ENCODE data around the gene CIZ1. TPM values are rescaled to one million over a fixed set of nuclear protein-coding genes. Genes with fewer than 3 reads are reported as not detected.

CIZ1 gene
- total RNA-seq, 1 donor from 2014 or later, result 85.8 TPM

DNA sequence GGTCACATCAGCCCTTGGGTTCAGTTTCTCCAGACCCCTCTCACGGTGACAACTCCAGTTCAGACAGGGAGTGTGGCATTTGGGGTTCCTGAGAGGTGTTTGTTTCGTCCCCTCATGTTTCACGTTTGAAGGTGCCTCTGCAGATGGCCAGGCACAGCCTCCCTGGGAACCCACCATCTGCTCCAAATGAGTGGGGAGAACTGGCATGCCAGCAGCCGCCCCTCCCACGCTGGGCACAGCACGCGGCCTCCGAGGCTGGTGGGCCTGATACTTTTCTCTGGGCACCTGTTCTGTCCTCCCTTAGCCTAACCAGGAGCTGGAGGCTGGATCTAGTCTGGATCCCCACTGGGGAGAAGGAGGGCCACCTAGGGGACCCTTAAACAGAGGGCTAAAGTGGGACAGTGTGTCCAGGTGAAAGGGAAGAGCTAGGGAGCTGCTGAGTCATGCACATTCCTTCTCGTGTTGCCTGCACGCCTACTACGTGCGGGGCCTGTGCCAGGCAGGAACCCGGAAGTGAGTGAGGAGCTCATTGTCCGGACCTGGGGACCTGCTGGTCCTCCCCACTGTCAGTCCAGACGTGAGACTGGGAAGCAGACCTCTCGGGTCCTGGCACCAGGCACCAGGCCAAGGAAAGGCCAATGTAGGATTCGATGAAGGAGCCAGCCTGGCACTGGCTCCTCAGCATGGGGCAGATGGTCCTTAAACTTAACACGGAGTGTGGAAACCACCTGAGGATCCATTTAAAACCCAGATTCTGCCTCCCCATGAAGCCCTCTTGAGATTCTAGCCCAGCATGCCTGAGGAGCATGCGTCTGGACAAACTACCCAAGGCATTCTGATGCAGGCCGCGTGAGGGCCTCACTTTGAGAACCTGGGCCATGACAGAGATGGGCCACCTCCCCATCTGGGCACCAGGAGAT lies 23.5 kb upstream of the CIZ1 start:
- intact Hi-C loops (cut with DNase I), result no loop called here
- DNase-seq (ENCODE audit: low spot score in 2 of 2), result no peak
- H3K9me3 ChIP-seq, result no peaks in the 10 kb centered on the region
- peaks cover 0 to 2% of the 10 kb centered on the region in 2 donors for H3K4me1 ChIP-seq
- H3K4me3 ChIP-seq, result no peak overlapping the region
- no peaks in the 10 kb centered on the region for H3K36me3 ChIP-seq
- TF ChIP-seq, protein P1, sequence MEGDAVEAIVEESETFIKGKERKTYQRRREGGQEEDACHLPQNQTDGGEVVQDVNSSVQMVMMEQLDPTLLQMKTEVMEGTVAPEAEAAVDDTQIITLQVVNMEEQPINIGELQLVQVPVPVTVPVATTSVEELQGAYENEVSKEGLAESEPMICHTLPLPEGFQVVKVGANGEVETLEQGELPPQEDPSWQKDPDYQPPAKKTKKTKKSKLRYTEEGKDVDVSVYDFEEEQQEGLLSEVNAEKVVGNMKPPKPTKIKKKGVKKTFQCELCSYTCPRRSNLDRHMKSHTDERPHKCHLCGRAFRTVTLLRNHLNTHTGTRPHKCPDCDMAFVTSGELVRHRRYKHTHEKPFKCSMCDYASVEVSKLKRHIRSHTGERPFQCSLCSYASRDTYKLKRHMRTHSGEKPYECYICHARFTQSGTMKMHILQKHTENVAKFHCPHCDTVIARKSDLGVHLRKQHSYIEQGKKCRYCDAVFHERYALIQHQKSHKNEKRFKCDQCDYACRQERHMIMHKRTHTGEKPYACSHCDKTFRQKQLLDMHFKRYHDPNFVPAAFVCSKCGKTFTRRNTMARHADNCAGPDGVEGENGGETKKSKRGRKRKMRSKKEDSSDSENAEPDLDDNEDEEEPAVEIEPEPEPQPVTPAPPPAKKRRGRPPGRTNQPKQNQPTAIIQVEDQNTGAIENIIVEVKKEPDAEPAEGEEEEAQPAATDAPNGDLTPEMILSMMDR (IDR thresholded peaks at IDR 0.05), result no peak
- no peaks in the 10 kb centered on the region for H3K27me3 ChIP-seq
- H3K27ac ChIP-seq, result no peak overlapping the region

- Histone ChIP-seq H3K4me1 (peaks cover 0 to 2% of the 10 kb centered on the region in 2 donors), H3K27ac (no peak overlapping the region), H3K27me3 (no peaks in the 10 kb centered on the region), H3K4me3 (no peak overlapping the region), H3K36me3 (no peaks in the 10 kb centered on the region), H3K9me3 (no peaks in the 10 kb centered on the region)
- DNase-seq (ENCODE audit: low spot score in 2 of 2), result no peak
- intact Hi-C loops (cut with DNase I), result no loop called here
- TF ChIP-seq, protein P1 (IDR thresholded peaks at IDR 0.05), result no peak
Observed at GRCh38 chr9:128213746-128214497, 22.6 kb upstream of the CIZ1 start.

DNA sequence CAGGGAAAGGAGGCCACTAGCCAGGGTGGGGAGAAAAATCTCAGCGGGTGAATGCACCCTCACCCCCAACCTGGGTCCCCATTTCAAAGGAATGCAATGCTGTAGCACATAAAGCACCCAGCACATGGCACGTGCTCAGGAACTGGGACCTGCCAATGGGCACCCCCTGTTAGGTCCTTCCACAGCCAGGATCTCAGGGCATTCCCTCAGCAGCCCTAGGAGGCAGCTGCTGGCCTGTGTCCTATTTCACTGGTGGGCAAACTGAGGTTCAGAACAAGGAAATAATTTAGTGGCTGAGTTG lies 20.6 kb upstream of the CIZ1 start:
- H3K9me3 ChIP-seq, result no peaks in the 10 kb centered on the region
- no peak for DNase-seq (ENCODE audit: low spot score in 2 of 2)
- TF ChIP-seq, protein P1 (IDR thresholded peaks at IDR 0.05), result no peak

GRCh38 chr9:128211186-128211980 lies 20.0 kb upstream of the CIZ1 start:
- TF ChIP-seq, protein P1 (IDR thresholded peaks at IDR 0.05), result no peak
- H3K9me3 ChIP-seq, result no peaks in the 10 kb centered on the region
- H3K36me3 ChIP-seq, result no peaks in the 10 kb centered on the region
- DNase-seq (ENCODE audit: low spot score in 2 of 2), result no peak
- H3K27me3 ChIP-seq, result no peaks in the 10 kb centered on the region
- H3K27ac ChIP-seq, result no peak overlapping the region
- no peaks in the 10 kb centered on the region for H3K4me1 ChIP-seq
- intact Hi-C loops (cut with DNase I), result no loop called here
- no peak overlapping the region for H3K4me3 ChIP-seq

More for the DNA sequence above, 20.6 kb upstream of the CIZ1 start:
- Histone ChIP-seq H3K27ac (no peak overlapping the region), H3K27me3 (no peaks in the 10 kb centered on the region), H3K4me3 (no peak overlapping the region), H3K36me3 (no peaks in the 10 kb centered on the region), H3K4me1 (no peaks in the 10 kb centered on the region)
- intact Hi-C loops (cut with DNase I), result no loop called here

DNA sequence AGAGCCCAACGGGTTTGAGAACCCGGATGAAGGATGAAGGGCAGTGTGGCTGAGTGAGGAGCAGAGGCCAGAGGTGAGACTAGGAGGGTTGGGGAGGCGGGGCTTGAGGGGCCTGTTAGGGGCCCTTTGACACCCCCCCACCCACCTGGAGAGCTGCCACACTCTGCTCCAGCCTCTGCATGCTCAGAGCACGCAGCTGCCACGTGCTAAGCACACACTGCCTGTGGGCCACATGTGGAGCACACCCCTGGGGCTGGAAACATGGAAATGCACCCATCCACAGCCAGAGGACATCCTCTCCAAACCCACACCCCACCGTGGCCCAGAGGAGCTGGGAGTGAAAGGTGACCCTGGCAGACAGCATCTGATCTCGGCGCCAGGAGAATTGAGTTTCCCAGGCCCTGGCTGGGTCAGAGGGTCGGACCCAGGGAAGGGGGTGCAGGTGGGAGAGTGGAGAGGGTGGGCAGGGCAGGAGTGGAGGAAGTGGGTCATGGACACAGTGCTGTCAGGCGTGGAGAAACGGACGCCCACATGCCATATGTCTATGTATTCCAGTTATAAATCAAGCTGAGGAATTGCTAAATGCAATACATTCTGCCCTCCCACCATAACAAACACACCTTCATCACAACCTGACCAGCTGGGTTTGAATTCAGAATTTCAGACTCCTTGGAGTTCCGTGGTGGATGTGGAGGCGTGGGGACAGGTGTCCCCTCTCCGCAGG lies 17.7 kb upstream of the CIZ1 start:
- no peak overlapping the region for H3K27ac ChIP-seq
- DNase-seq (ENCODE audit: low spot score in 2 of 2), result no peak
- intact Hi-C loops (cut with DNase I), result no loop called here

More for the DNA sequence above, 17.7 kb upstream of the CIZ1 start:
- no peaks in the 10 kb centered on the region for H3K9me3 ChIP-seq
- TF ChIP-seq, protein P1 (IDR thresholded peaks at IDR 0.05), result no peak
- H3K36me3 ChIP-seq, result no peaks in the 10 kb centered on the region
- no peak overlapping the region for H3K4me3 ChIP-seq
- H3K4me1 ChIP-seq, result peaks cover under 1 to 2% of the 10 kb centered on the region in 2 donors
- peaks cover 3% of the 10 kb centered on the region for H3K27me3 ChIP-seq
